IPS DF 6.9 (cell line): ENCODE results near the gene ASPG.

Experiments used
- DNase-seq: peaks from one replicate; pipeline ENCODE4 v3.0.0-alpha.2; 2013; ENCODE audit warnings: low read depth, low spot score
- H3K27ac ChIP-seq: one replicate; pipeline ENCODE4 v1.5.1; 2013; ENCODE audit warnings: low read length, control low read depth
- H3K27me3 ChIP-seq: 2 replicates; pipeline ENCODE4 v1.6.1; 2013; ENCODE audit warnings: mild to moderate bottlenecking, low read length; ENCODE audit not compliant: control insufficient read depth, insufficient read depth
- H3K36me3 ChIP-seq: 2 replicates; pipeline ENCODE4 v1.6.1; 2013; ENCODE audit warnings: low read length; ENCODE audit not compliant: control insufficient read depth, insufficient read depth
- H3K4me1 ChIP-seq: 2 replicates; pipeline ENCODE4 v1.6.1; 2013; ENCODE audit warnings: low read length; ENCODE audit not compliant: control insufficient read depth, insufficient read depth
- H3K4me3 ChIP-seq: 2 replicates; pipeline ENCODE4 v1.5.1; 2013; ENCODE audit warnings: mild to moderate bottlenecking, low read length
- H3K9me3 ChIP-seq: 2 replicates; pipeline ENCODE4 v1.6.1; 2013; ENCODE audit warnings: low read length, inconsistent platforms; ENCODE audit not compliant: control insufficient read depth, insufficient read depth
- WGBS: extraction: QIAGEN DNeasy Blood & Tissue Kit; methylation state at CpG from one replicate; pipeline ENCODE4 v1.1.7; 2013; ENCODE audit warnings: mixed read lengths, missing lambda C conversion rate; ENCODE audit not compliant: insufficient read length, insufficient coverage; 5-methylcytosine and 5-hydroxymethylcytosine counted together

ASPG gene

GRCh38 chr14:104132981-104133380 lies 47.5 kb downstream of the ASPG start:
- H3K36me3 ChIP-seq, result no peaks in the 10 kb centered on the region
- no peak overlapping the region for H3K27ac ChIP-seq
- WGBS, result no CpG with 5 or more reads among the region's 7 CpGs
- no peak overlapping the region for H3K4me3 ChIP-seq
- peaks cover 6% of the 10 kb centered on the region for H3K4me1 ChIP-seq
- no peaks in the 10 kb centered on the region for H3K9me3 ChIP-seq
- DNase-seq, result no peak
- H3K27me3 ChIP-seq, result peaks cover 20% of the 10 kb centered on the region

DNA sequence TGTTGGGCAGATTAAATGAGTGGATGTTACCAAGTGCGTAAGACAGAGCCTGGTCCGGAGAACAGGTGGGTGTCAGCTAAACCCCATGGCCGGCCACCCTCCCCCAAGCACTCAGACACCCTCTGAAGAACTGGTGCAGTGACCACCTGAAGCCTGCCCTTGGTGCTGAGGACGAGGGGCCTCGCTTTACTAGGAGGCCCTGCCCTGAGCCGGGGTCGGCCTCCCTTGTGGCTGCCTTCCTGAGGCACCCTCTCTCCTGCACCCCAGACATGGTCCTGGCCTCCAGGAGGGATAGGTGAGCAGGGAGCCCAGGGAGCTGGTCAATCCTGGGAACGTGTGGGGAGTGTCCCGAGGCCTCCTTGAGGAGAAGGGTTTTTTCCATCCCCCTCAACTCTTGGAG lies 48.0 kb downstream of the ASPG start:
- Histone ChIP-seq H3K27me3 (peaks cover 20% of the 10 kb centered on the region), H3K4me3 (no peak overlapping the region), H3K27ac (no peak overlapping the region), H3K4me1 (peaks cover 6% of the 10 kb centered on the region), H3K36me3 (no peaks in the 10 kb centered on the region), H3K9me3 (no peaks in the 10 kb centered on the region)
- DNase-seq, result no peak
- WGBS, result no CpG with 5 or more reads among the region's 9 CpGs

DNA sequence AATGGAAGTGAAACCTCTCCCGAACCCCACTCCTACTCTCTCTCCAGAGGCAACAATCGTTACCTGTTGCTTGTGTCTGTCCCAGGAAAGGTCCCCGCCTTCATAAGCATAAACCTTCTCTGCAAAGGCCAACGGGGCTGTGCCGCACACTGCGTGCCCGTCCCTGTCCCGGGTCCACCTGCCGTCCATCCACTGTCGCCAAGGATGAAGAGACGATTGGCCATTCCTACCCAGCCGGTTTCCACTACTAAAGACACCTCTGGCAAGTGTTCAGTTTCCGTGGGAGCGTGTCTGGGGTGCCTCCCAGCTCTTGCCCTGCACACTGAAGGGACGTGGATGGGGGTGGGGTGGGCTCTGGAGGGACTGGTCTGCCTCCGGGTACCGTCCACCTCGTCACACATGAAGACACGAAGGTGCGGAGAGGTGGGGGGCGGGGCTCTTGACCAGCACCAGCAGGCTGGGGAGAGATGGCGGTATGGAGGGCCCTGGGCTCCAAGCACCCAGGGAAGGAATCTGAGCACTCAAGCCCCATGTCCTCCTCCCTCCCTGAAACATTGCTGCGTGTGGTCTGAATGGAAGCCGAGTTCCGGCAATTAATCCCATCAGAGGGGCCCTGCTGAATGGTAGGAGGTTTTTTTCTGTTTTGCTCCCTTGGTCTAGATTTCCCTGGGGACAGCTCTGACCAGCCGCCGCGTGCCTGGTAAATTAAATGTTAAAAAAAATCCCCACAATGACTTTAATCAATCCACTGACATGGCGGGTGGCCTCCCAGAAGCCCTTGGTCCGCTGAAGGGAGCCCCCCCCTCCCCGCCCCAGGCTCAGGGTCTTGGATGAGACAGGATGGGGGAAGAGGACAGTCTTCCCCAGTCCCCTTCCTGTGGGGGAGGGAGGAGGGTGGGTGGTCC lies 48.8 kb downstream of the ASPG start:
- Histone ChIP-seq H3K27me3 (peaks cover 20% of the 10 kb centered on the region), H3K36me3 (no peaks in the 10 kb centered on the region), H3K9me3 (no peaks in the 10 kb centered on the region), H3K4me1 (peaks cover 7% of the 10 kb centered on the region), H3K27ac (no peak overlapping the region), H3K4me3 (no peak overlapping the region)
- no peak for DNase-seq
- WGBS, result no CpG with 5 or more reads among the region's 31 CpGs

DNA sequence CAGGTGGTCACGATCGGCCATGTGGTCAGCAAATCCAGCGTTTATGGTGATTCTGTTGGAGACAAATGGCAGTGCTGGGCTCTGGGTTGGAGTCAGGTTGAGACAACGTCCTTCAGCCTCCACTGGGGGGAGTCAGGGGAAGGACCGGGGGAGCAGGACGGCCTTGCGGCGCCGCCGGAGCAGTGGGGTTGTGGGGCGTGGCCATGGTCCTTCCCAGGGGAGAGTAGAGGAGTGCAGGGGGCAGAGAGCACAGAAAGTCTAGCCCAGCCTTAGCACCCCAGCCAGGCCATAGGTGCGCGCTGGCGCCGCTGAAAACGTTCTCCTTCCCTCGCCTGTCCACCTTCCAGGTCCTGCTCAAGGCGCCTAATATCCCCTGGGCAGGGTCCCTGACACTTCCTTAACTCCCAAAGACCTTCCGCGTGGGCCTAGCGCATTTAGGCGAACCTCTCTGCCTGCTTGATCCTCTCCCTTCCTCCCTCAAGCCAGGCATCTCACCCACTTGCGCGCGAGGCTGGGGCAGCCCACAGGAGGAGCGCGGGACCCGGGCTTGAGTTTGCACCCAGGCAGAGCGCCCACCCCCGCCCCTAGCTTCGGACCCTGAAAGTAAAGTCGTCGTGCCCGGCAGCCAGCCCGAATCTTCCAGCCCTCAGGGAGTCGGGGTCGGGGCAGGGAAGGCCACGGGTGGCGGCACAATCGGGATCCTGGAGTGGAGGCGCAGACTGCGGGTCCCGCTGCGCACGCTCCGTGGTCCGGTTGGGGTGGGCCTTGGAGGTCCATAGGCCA lies 49.8 kb downstream of the ASPG start:
- peaks cover 10% of the 10 kb centered on the region for H3K4me1 ChIP-seq
- no peaks in the 10 kb centered on the region for H3K9me3 ChIP-seq
- H3K4me3 ChIP-seq, result peak overlapping the region; percentile 41
- H3K36me3 ChIP-seq, result no peaks in the 10 kb centered on the region
- WGBS, result no CpG with 5 or more reads among the region's 47 CpGs
- H3K27me3 ChIP-seq, result peaks cover 20% of the 10 kb centered on the region
- no peak overlapping the region for H3K27ac ChIP-seq
- DNase-seq, result peak; percentile 64

DNA sequence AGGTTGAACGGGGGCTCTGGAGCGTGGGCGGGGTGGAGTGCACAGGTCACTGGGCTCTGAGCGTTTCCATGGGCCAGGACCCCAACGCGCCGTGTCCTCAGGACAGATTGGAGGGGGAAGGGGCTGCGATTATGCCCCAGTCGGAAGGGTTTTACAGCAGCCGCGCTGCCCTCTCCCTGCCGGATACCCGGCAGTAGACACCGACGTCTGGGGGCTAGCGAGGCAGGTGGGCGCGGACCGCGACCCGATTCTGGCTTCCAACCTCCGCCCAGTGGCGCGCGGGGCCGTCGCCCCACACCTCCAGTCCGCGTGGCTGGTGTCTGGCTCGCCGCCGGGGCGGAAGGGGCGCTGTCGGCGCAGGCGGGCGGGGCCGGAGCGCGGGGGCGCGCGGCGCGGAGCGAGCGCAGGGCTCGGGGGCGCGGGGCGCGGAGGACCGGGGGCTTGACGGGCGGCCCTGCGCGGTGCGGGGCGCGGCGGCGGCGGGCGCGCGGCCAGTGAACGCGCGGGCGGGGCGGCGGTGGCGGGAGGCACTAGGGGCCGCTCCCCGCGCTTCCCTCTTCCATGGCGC lies 50.5 kb downstream of the ASPG start:
- Histone ChIP-seq H3K27me3 (peaks cover 20% of the 10 kb centered on the region), H3K36me3 (no peaks in the 10 kb centered on the region), H3K9me3 (no peaks in the 10 kb centered on the region), H3K4me1 (peaks cover 12% of the 10 kb centered on the region), H3K4me3 (peak overlapping the region; percentile 41; the same call in 1 of the 2 replicates), H3K27ac (no peak overlapping the region)
- no CpG with 5 or more reads among the region's 78 CpGs for whole genome bisulfite sequencing
- no peak for DNase-seq

GRCh38 chr14:104136472-104137296 lies 51.2 kb downstream of the ASPG start:
- Histone ChIP-seq H3K4me1 (peaks cover 12% of the 10 kb centered on the region), H3K9me3 (no peaks in the 10 kb centered on the region), H3K27me3 (peaks cover 20% of the 10 kb centered on the region), H3K27ac (no peak overlapping the region), H3K4me3 (peak overlapping the region; percentile 41; the same call in 1 of the 2 replicates), H3K36me3 (no peaks in the 10 kb centered on the region)
- no CpG with 5 or more reads among the region's 77 CpGs for WGBS
- no peak for DNase-seq

- H3K4me1 ChIP-seq, result peaks cover 13% of the 10 kb centered on the region
- no CpG with 5 or more reads among the region's 88 CpGs for WGBS
- H3K4me3 ChIP-seq, result peak overlapping the region; percentile 68; the same call in 1 of the 2 replicates
- H3K27me3 ChIP-seq, result peaks cover 20% of the 10 kb centered on the region
- no peak for DNase-seq
- no peak overlapping the region for H3K27ac ChIP-seq
- no peaks in the 10 kb centered on the region for H3K9me3 ChIP-seq
- no peaks in the 10 kb centered on the region for H3K36me3 ChIP-seq
These were observed 52.0 kb downstream of the ASPG start for GRCh38 chr14:104137297-104138097.

DNA sequence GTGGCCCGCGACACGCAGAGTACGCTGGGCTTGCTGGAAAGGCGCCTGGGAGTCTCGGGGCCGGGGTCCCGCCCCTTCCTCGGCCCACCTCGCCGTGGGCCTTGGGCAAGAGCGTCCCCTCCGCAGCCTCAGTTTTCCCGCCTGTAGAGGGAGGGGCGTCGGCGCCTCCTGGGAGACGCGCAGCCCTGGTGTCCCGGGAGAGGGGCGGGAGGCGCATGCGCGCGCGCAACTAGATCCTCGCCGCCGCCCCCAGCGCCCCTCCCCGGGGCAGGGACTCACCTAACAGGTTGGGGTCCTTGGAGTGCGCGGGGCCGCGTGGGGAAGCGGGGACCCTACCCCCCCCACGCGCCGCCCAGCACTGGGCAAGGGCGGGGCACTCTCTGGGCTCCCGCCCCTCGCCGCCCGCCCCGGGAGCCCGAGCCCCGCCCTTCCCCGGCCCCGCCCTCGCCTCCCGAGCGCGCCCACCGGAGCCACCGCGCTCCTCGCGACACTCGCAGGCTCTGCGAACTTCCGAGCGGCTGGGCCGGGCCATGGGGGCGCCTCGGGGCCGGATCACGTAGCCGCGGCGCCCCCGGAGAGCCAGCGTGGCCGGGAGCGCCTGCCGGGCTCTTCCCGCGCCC lies 52.7 kb downstream of the ASPG start, which contains the start of gene KIF26A:
KIF26A (plus strand) TSS at position 490 of the 620 bp plus-strand sequence. CDS start 136 bp downstream, outside the sequence.
- Histone ChIP-seq H3K4me3 (peak within 1 kb of the TSS; percentile 68), H3K36me3 (no peaks in the 10 kb centered on the region), H3K27me3 (peaks cover 20% of the 10 kb centered on the region), H3K27ac (no peak within 1 kb of the TSS), H3K9me3 (no peaks in the 10 kb centered on the region), H3K4me1 (peaks cover 13% of the 10 kb centered on the region)
- DNase-seq, result no peak
- no CpG with 5 or more reads among the region's 77 CpGs for WGBS
